GM12878 (cell line): ENCODE data around the gene SRRM2. TPM values are rescaled to one million over a fixed set of nuclear protein-coding genes. Genes with fewer than 3 reads are reported as not detected.

Source experiments
- ATAC-seq: fragments of 200-7000 bp; cut with Tn5 transposase; 3 replicates; pipeline ENCODE4 v1.9.1; 2020; ENCODE audit warnings: mild to moderate bottlenecking, moderate library complexity
- BruUV-seq: library from RNA; stranded (reverse); fragments of 400-500 nt; replicated peaks from 2 replicates; lab custom pipeline; 2021; lab: Mats Ljungman, UMichigan
- CTCF ChIA-PET: fragments of 300-600 bp; sonication (Branson Sonifier 250); formaldehyde crosslinking; extraction: SDS; loops from one replicate; lab custom pipeline; 2021; ENCODE audit warnings: inconsistent platforms; lab: Yijun Ruan, JAX
- POLR2A ChIA-PET: fragments of 350-600 bp; formaldehyde crosslinking; extraction: SDS; loops from one replicate; lab custom pipeline; 2021; ENCODE audit warnings: inconsistent platforms; lab: Charles Lee
- RAD21 ChIA-PET: fragments of 300-600 bp; sonication (Branson Sonifier 250); formaldehyde crosslinking; loops from one replicate; lab custom pipeline; 2023; ENCODE audit warnings: antibody characterized with exemption; ENCODE audit not compliant: unreplicated experiment; lab: Charles Lee
- SMC1A ChIA-PET: fragments of 300-600 bp; sonication (Branson Sonifier 250); formaldehyde crosslinking; loops from one replicate; lab custom pipeline; 2023; ENCODE audit not compliant: unreplicated experiment, uncharacterized antibody; lab: Charles Lee
- DNase-seq: peaks from one replicate; pipeline ENCODE4 v3.0.0-alpha.2; 2011; ENCODE audit warnings: low read depth, low spot score
- FAIRE-seq: peaks from 3 replicates; lab custom pipeline; 2011; peaks lifted over from hg19 to GRCh38; lab: Jason Lieb, UNC
- H2AFZ ChIP-seq: 2 replicates; pipeline ENCODE4 v1.6.0; 2011; ENCODE audit warnings: low read depth, low read length, control low read depth; ENCODE audit not compliant: control insufficient read depth
- H3K27ac ChIP-seq: 2 replicates; pipeline ENCODE4 v1.5.1; 2011; ENCODE audit warnings: control low read depth; ENCODE audit not compliant: control insufficient read depth, insufficient read depth
- H3K27me3 ChIP-seq, 2 experiments: replicated peaks in 1 of 2; 2 replicates each; pipeline versions ENCODE4 v1.6.0 to v1.6.1; 2011; ENCODE audit warnings: low read length in 1 of 2; ENCODE audit not compliant: control insufficient read depth in 2 of 2, insufficient read depth in 2 of 2
- H3K36me3 ChIP-seq, 2 experiments: 2 replicates each; pipeline ENCODE4 v1.5.1; 2011; ENCODE audit warnings: low read length in 1 of 2; ENCODE audit not compliant: control insufficient read depth in 2 of 2, insufficient read depth in 2 of 2
- H3K4me1 ChIP-seq: 2 replicates; pipeline ENCODE4 v1.6.1; 2011; ENCODE audit warnings: mild to moderate bottlenecking, low read length, moderate library complexity, mixed read lengths; ENCODE audit not compliant: control insufficient read depth, insufficient read depth
- H3K4me2 ChIP-seq: 2 replicates; pipeline ENCODE4 v1.6.0; 2011; ENCODE audit warnings: control low read depth; ENCODE audit not compliant: control insufficient read depth, insufficient read depth
- H3K4me3 ChIP-seq: fragments of 200-600 bp; sonication (generic); 2 replicates; pipeline ENCODE4 v1.5.1; 2016
- H3K79me2 ChIP-seq: 2 replicates; pipeline ENCODE4 v1.6.0; 2011; ENCODE audit warnings: low read length; ENCODE audit not compliant: control insufficient read depth, insufficient read depth
- H3K9ac ChIP-seq: 2 replicates; pipeline ENCODE4 v1.8.0; 2011; ENCODE audit warnings: low read length, control low read depth, mixed read lengths; ENCODE audit not compliant: control insufficient read depth, insufficient read depth
- H3K9me3 ChIP-seq: replicated peaks from 3 replicates; pipeline ENCODE4 v1.5.1; 2011; ENCODE audit warnings: mild to moderate bottlenecking, low read length; ENCODE audit not compliant: control insufficient read depth, insufficient read depth
- H4K20me1 ChIP-seq: 2 replicates; pipeline ENCODE4 v1.6.0; 2011; ENCODE audit not compliant: control insufficient read depth, insufficient read depth
- CHD2 ChIP-seq: IDR thresholded peaks from 2 replicates; pipeline ENCODE4 v1.6.1; 2011; ENCODE audit warnings: low read depth, low read length, improper control_type of control experiment, borderline replicate concordance
- MEF2B ChIP-seq: fragments of 450-650 bp; IDR thresholded peaks from 2 replicates; pipeline ENCODE4 v1.6.1; 2018; ENCODE audit warnings: mild to moderate bottlenecking, moderate library complexity; ENCODE audit not compliant: partially characterized antibody, poor library complexity, severe bottlenecking
- MYC ChIP-seq: IDR thresholded peaks from 2 replicates; pipeline ENCODE4 v1.6.1; 2011; ENCODE audit warnings: mild to moderate bottlenecking, low read length, moderate library complexity, inconsistent platforms; ENCODE audit not compliant: insufficient read depth, insufficient replicate concordance, insufficient read length, severe bottlenecking
- NFYA ChIP-seq: IDR thresholded peaks from 2 replicates; pipeline ENCODE4 v1.6.1; 2011; ENCODE audit warnings: low read depth, mild to moderate bottlenecking, low read length, improper control_type of control experiment, borderline replicate concordance
- NR2F1 ChIP-seq: fragments of 450-650 bp; conservative IDR thresholded peaks from 2 replicates; pipeline ENCODE4 v1.6.1; 2017; ENCODE audit warnings: mild to moderate bottlenecking
- SMAD1 ChIP-seq: fragments of 450-650 bp; IDR thresholded peaks from 2 replicates; pipeline ENCODE4 v1.6.1; 2018; ENCODE audit warnings: mild to moderate bottlenecking, low read depth; ENCODE audit not compliant: partially characterized antibody
- SMAD5 ChIP-seq: IDR thresholded peaks from 2 replicates; pipeline ENCODE4 v1.6.1; 2016; ENCODE audit warnings: antibody characterized with exemption, low read depth
- TAF1 ChIP-seq: IDR thresholded peaks from 2 replicates; pipeline ENCODE4 v1.6.1; 2011; ENCODE audit warnings: mild to moderate bottlenecking, low read depth, low read length, borderline replicate concordance
- TARDBP ChIP-seq: IDR thresholded peaks from 2 replicates; pipeline ENCODE4 v1.6.1; 2016; ENCODE audit warnings: borderline replicate concordance
- ZNF622 ChIP-seq: fragments of 450-650 bp; IDR thresholded peaks from 2 replicates; pipeline ENCODE4 v1.6.1; 2017; ENCODE audit warnings: mild to moderate bottlenecking, inconsistent platforms
- WGBS: methylation state at CpG from one replicate; pipeline ENCODE4 v1.1.6; 2016; ENCODE audit warnings: low lambda C conversion rate; ENCODE audit not compliant: insufficient replicate concordance, insufficient coverage; ENCODE audit errors: missing lambda C conversion rate; 5-methylcytosine and 5-hydroxymethylcytosine counted together
- in situ Hi-C: fragments of 300-500 bp; cut with MboI; formaldehyde crosslinking; loops from 9 replicates; pipeline ENCODE4 v1.14.3; 2018; ENCODE audit warnings: mixed read lengths
- intact Hi-C: fragments of 100-400 bp; cut with micrococcal nuclease; formaldehyde crosslinking; loops from one replicate; pipeline ENCODE4 v1.14.2; 2022; ENCODE audit not compliant: unreplicated experiment
- polyA plus RNA-seq, 11 experiments: library from polyadenylated mRNA; depleted of rRNA in 4 of 11; unstranded in 6 of 11; stranded (reverse) in 5 of 11; fragments of >200 nt; fragmentation: Nextera tagmentation in 4 of 11; fragmentation: Illumina TruSeq in 1 of 11; extraction: Ambion mirVana in 4 of 11; extraction: Trizol in 1 of 11; gene quantifications; 1 replicate in 1 of 11; 2 replicates in 10 of 11; pipeline versions ENCODE4 v1.2.1 to v1.2.3, GENCODE V29; 2011 to 2016; ENCODE audit warnings: inconsistent platforms in 2 of 11, missing spikeins in 2 of 11, low read depth in 1 of 11
- total RNA-seq, 4 experiments: library from RNA; depleted of rRNA in 3 of 4; stranded (reverse); fragments of >200 nt in 3 of 4; fragmentation: Illumina TruSeq in 1 of 4; extraction: Trizol in 1 of 4; gene quantifications; 2 replicates each; pipeline versions ENCODE4 v1.2.1 to v1.2.3, GENCODE V29; 2013 to 2021
- TF ChIP-seq, protein P1 (sequence below): fragments of 450-650 bp; formaldehyde crosslinking; IDR thresholded peaks from 2 replicates; pipeline ENCODE4 v1.5.0; 2022; ENCODE audit warnings: mild to moderate bottlenecking, missing genetic modification characterization
- TF ChIP-seq, protein P2 (sequence below): fragments of 450-650 bp; IDR thresholded peaks from 2 replicates; pipeline ENCODE4 v1.6.1; 2017; ENCODE audit warnings: mild to moderate bottlenecking, low read depth, inconsistent platforms; ENCODE audit not compliant: poor library complexity, severe bottlenecking
- TF ChIP-seq, protein P3 (sequence below): fragments of 450-650 bp; IDR thresholded peaks from 2 replicates; pipeline ENCODE4 v1.6.1; 2017; ENCODE audit warnings: borderline replicate concordance
- TF ChIP-seq, protein P4 (sequence below): fragments of 450-650 bp; conservative IDR thresholded peaks from 2 replicates; pipeline ENCODE4 v1.6.1; 2017; ENCODE audit warnings: mild to moderate bottlenecking, moderate library complexity

The SRRM2 gene
- total and polyA plus RNA-seq, 10 of the 15 experiments (the other 5 are each of a cell fraction or from before 2014, with no cell fraction given), result 30.1 to 502 (median 196) TPM

DNA sequence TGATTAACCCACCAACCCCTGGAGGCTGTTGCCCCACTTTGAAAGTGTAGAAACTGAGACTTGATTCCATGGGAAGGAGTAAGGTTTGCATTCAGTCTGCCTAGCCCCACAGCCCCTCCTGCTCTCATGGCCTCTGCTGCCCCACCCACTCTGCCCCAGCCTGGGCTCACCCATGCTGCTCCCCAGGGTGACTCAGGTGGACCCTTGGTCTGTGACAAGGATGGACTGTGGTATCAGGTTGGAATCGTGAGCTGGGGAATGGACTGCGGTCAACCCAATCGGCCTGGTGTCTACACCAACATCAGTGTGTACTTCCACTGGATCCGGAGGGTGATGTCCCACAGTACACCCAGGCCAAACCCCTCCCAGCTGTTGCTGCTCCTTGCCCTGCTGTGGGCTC, 52.3 kb downstream of the SRRM2 start:
- Histone ChIP-seq H3K27me3 (peaks cover 0 to 1% of the 10 kb centered on the region in 2 experiments; a peak in 1 of 4 replicates), H3K36me3 (no peaks in the 10 kb centered on the region), H3K4me2 (no peak overlapping the region), H3K4me1 (no peaks in the 10 kb centered on the region), H3K79me2 (no peaks in the 10 kb centered on the region), H2AFZ (no peak overlapping the region), H3K4me3 (no peak overlapping the region), H3K9me3 (no peaks in the 10 kb centered on the region), H3K27ac (no peak overlapping the region), H3K9ac (no peak overlapping the region), H4K20me1 (no peaks in the 10 kb centered on the region)
- DNase-seq, result no peak
- no peak for FAIRE-seq
- SMC1A ChIA-PET, result no interaction called here
- in situ Hi-C loops (no loop called here), intact Hi-C loops (loop anchor here (10.0 kb wide), 1 partner anchor 50 kb away; the partner anchor contains the start of gene PRSS22)
- BruUV-seq, result no TSS peak
- CTCF ChIA-PET, result no interaction called here
- 32% methylated on average over 4 of the region's 4 CpGs for WGBS
- RAD21 ChIA-PET, result no interaction called here
- POLR2A ChIA-PET, result no interaction called here
- TF ChIP-seq, protein P1, sequence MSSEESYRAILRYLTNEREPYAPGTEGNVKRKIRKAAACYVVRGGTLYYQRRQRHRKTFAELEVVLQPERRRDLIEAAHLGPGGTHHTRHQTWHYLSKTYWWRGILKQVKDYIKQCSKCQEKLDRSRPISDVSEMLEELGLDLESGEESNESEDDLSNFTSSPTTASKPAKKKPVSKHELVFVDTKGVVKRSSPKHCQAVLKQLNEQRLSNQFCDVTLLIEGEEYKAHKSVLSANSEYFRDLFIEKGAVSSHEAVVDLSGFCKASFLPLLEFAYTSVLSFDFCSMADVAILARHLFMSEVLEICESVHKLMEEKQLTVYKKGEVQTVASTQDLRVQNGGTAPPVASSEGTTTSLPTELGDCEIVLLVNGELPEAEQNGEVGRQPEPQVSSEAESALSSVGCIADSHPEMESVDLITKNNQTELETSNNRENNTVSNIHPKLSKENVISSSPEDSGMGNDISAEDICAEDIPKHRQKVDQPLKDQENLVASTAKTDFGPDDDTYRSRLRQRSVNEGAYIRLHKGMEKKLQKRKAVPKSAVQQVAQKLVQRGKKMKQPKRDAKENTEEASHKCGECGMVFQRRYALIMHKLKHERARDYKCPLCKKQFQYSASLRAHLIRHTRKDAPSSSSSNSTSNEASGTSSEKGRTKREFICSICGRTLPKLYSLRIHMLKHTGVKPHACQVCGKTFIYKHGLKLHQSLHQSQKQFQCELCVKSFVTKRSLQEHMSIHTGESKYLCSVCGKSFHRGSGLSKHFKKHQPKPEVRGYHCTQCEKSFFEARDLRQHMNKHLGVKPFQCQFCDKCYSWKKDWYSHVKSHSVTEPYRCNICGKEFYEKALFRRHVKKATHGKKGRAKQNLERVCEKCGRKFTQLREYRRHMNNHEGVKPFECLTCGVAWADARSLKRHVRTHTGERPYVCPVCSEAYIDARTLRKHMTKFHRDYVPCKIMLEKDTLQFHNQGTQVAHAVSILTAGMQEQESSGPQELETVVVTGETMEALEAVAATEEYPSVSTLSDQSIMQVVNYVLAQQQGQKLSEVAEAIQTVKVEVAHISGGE (CRISPR knock-in tag), result no peak
- TF ChIP-seq CHD2 (no peak), MEF2B (no peak), SMAD1 (no peak), TAF1 (no peak), NR2F1 (no peak), ZNF622 (no peak), TARDBP (no peak), NFYA (no peak), MYC (no peak), SMAD5 (no peak)
- TF ChIP-seq, protein P2, sequence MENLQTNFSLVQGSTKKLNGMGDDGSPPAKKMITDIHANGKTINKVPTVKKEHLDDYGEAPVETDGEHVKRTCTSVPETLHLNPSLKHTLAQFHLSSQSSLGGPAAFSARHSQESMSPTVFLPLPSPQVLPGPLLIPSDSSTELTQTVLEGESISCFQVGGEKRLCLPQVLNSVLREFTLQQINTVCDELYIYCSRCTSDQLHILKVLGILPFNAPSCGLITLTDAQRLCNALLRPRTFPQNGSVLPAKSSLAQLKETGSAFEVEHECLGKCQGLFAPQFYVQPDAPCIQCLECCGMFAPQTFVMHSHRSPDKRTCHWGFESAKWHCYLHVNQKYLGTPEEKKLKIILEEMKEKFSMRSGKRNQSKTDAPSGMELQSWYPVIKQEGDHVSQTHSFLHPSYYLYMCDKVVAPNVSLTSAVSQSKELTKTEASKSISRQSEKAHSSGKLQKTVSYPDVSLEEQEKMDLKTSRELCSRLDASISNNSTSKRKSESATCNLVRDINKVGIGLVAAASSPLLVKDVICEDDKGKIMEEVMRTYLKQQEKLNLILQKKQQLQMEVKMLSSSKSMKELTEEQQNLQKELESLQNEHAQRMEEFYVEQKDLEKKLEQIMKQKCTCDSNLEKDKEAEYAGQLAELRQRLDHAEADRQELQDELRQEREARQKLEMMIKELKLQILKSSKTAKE, result no peak
- TF ChIP-seq, protein P3, sequence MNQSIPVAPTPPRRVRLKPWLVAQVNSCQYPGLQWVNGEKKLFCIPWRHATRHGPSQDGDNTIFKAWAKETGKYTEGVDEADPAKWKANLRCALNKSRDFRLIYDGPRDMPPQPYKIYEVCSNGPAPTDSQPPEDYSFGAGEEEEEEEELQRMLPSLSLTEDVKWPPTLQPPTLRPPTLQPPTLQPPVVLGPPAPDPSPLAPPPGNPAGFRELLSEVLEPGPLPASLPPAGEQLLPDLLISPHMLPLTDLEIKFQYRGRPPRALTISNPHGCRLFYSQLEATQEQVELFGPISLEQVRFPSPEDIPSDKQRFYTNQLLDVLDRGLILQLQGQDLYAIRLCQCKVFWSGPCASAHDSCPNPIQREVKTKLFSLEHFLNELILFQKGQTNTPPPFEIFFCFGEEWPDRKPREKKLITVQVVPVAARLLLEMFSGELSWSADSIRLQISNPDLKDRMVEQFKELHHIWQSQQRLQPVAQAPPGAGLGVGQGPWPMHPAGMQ, result no peak
- TF ChIP-seq, protein P4, sequence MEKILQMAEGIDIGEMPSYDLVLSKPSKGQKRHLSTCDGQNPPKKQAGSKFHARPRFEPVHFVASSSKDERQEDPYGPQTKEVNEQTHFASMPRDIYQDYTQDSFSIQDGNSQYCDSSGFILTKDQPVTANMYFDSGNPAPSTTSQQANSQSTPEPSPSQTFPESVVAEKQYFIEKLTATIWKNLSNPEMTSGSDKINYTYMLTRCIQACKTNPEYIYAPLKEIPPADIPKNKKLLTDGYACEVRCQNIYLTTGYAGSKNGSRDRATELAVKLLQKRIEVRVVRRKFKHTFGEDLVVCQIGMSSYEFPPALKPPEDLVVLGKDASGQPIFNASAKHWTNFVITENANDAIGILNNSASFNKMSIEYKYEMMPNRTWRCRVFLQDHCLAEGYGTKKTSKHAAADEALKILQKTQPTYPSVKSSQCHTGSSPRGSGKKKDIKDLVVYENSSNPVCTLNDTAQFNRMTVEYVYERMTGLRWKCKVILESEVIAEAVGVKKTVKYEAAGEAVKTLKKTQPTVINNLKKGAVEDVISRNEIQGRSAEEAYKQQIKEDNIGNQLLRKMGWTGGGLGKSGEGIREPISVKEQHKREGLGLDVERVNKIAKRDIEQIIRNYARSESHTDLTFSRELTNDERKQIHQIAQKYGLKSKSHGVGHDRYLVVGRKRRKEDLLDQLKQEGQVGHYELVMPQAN, result no peak
- ATAC-seq, result no peak
